Naive thymus-derived CD8-positive, alpha-beta T cell (primary cell): ENCODE measurements around the gene DNAJC11. TPM values are rescaled to one million over a fixed set of nuclear protein-coding genes. Genes with fewer than 3 reads are reported as not detected.

ENCODE experiments used
- ATAC-seq, 2 donors: fragments of 150-1000 bp; cut with Tn5 transposase in 1 of 2; sonication (Bioruptor Pico), chemical (Tn5 transposase) in 1 of 2; 1 replicate in 1 of 2; 2 replicates in 1 of 2; pipeline ENCODE4 v1.10.0; 2021; ENCODE audit warnings: mild to moderate bottlenecking in 2 of 2, moderate library complexity in 2 of 2
- POLR2A ChIA-PET: fragments of 350-600 bp; sonication (Branson Sonifier 250); formaldehyde crosslinking; loops from one replicate; lab custom pipeline; 2021; ENCODE audit warnings: antibody characterized with exemption; lab: Charles Lee
- DNase-seq, 10 donors: peaks; one replicate each; pipeline versions ENCODE4 v3.0.0 to v3.0.0-alpha.2; 2020 to 2022
- H3K27ac Mint-ChIP-seq, 10 donors: one replicate each; pipeline ENCODE4 v1.8.0; 2020 to 2022; ENCODE audit warnings: mild to moderate bottlenecking in 10 of 10, mixed read lengths in 10 of 10, moderate library complexity in 4 of 10, inconsistent platforms in 1 of 10
- H3K27me3 Mint-ChIP-seq, 5 donors: one replicate each; pipeline ENCODE4 v1.8.0; 2021 to 2022; ENCODE audit warnings: mixed read lengths in 5 of 5
- H3K36me3 Mint-ChIP-seq, 3 donors: one replicate each; pipeline ENCODE4 v1.8.0; 2020 to 2022; ENCODE audit warnings: mixed read lengths in 3 of 3, mild to moderate bottlenecking in 2 of 3, inconsistent platforms in 1 of 3
- H3K4me1 Mint-ChIP-seq, 4 donors: one replicate each; pipeline ENCODE4 v1.8.0; 2021 to 2022; ENCODE audit warnings: mixed read lengths in 4 of 4
- H3K4me3 Mint-ChIP-seq, 10 donors: one replicate each; pipeline ENCODE4 v1.8.0; 2020 to 2022; ENCODE audit warnings: mild to moderate bottlenecking in 10 of 10, mixed read lengths in 10 of 10, moderate library complexity in 6 of 10, inconsistent platforms in 1 of 10
- H3K9me3 Mint-ChIP-seq, 9 donors: one replicate each; pipeline ENCODE4 v1.8.0; 2020 to 2022; ENCODE audit warnings: mixed read lengths in 9 of 9, mild to moderate bottlenecking in 3 of 9, inconsistent platforms in 1 of 9, moderate library complexity in 1 of 9
- polyA plus RNA-seq, 3 donors: library from polyadenylated mRNA; unstranded; fragments of 300-500 nt; fragmentation: Illumina TruSeq; gene quantifications; one replicate each; pipeline ENCODE4 v1.2.3, GENCODE V29; 2021
- total RNA-seq, 8 experiments: library from RNA in 2 of 8; stranded (reverse) in 2 of 8; gene quantifications; one replicate each; pipeline ENCODE4 v1.2.3 and lab custom pipeline; 2021 to 2026

Gene DNAJC11
- total and polyA plus RNA-seq, 5 experiments from 2014 or later = 13.2 to 47.4 (median 22.5) TPM

GRCh38 chr1:6614019-6614928 lies 87.3 kb downstream of the DNAJC11 start:
- DNase-seq (peak; percentile 16 to 79 (median 46)), ATAC-seq (peak in 1 of 2 donors; percentile 5)
- Mint-ChIP-seq H3K27ac (no peak overlapping the region), H3K27me3 (no peaks in the 10 kb centered on the region), H3K36me3 (peaks cover 0 to 6% (median 0%) of the 10 kb centered on the region in 3 donors), H3K9me3 (no peaks in the 10 kb centered on the region), H3K4me1 (peaks cover 11 to 41% (median 24%) of the 10 kb centered on the region in 4 donors), H3K4me3 (peak overlapping the region; percentile 36 to 94 (median 88))
- POLR2A ChIA-PET = interaction anchor here (0.8 to 10.0 kb wide), 6 partner anchors 8 to 170 kb away, joined by 4 to 156 read pairs (median 5); partner anchors contain the start of genes KLHL21, NOL9, TAS1R1 and ZBTB48

- Mint-ChIP-seq H3K36me3 (no peaks in the 10 kb centered on the region), H3K27me3 (no peaks in the 10 kb centered on the region), H3K4me3 (peak within 1 kb of the TSS; percentile 85 to 96 (median 93)), H3K9me3 (no peaks in the 10 kb centered on the region), H3K4me1 (peaks cover 11 to 41% (median 24%) of the 10 kb centered on the region in 4 donors), H3K27ac (peak within 1 kb of the TSS; percentile 40 to 98 (median 91))
- peak; percentile 96 to 100 (median 99) for DNase-seq
- POLR2A ChIA-PET = interaction anchor here (0.8 to 10.0 kb wide), 6 partner anchors 8 to 171 kb away, joined by 4 to 156 read pairs (median 5); partner anchors contain the start of genes KLHL21, NOL9, TAS1R1 and ZBTB48
- peak; percentile 90 to 97 for ATAC-seq
These were observed 88.1 kb downstream of the DNAJC11 start, which contains the start of gene PHF13 for GRCh38 chr1:6613361-6614018. Gene PHF13 (plus strand): TSS chr1:6613731. CDS start chr1:6614067, 336 bp downstream.

- peak in 3 of 10 donors; percentile 15 to 28 (median 15) for DNase-seq
- H3K36me3 Mint-ChIP-seq = no peaks in the 10 kb centered on the region
- ATAC-seq = peak; percentile 34 to 51
- no peaks in the 10 kb centered on the region for H3K27me3 Mint-ChIP-seq
- peak overlapping the region; percentile 40 to 98 (median 90) for H3K27ac Mint-ChIP-seq
- no peaks in the 10 kb centered on the region for H3K9me3 Mint-ChIP-seq
- peaks cover 11 to 40% (median 24%) of the 10 kb centered on the region in 4 donors for H3K4me1 Mint-ChIP-seq
- POLR2A ChIA-PET = interaction anchor here (0.7 to 10.0 kb wide), 4 partner anchors 11 to 150 kb away, joined by 3 to 156 read pairs (median 4); partner anchors contain the start of genes KLHL21 and ZBTB48
- H3K4me3 Mint-ChIP-seq = peak overlapping the region; percentile 84 to 96 (median 93)
These were observed 88.8 kb downstream of the DNAJC11 start for GRCh38 chr1:6612641-6613360.

GRCh38 chr1:6603915-6604558 lies 97.6 kb downstream of the DNAJC11 start:
- H3K36me3 Mint-ChIP-seq = no peaks in the 10 kb centered on the region
- H3K27me3 Mint-ChIP-seq = no peaks in the 10 kb centered on the region
- POLR2A ChIA-PET = interaction anchor here (0.9 to 7.9 kb wide), 15 partner anchors 10 to 181 kb away, joined by 3 to 156 read pairs (median 10); partner anchors contain the start of genes CAMTA1, NOL9, PHF13 and PLEKHG5
- no peak for DNase-seq
- H3K4me1 Mint-ChIP-seq = peaks cover 13 to 34% (median 32%) of the 10 kb centered on the region in 4 donors
- no peak for ATAC-seq
- H3K27ac Mint-ChIP-seq = peak overlapping the region; percentile 94 to 99 (median 98)
- H3K4me3 Mint-ChIP-seq = peak overlapping the region; percentile 88 to 96 (median 89)
- H3K9me3 Mint-ChIP-seq = no peaks in the 10 kb centered on the region

GRCh38 chr1:6603238-6603914 lies 98.2 kb downstream of the DNAJC11 start:
- DNase-seq = peak in 9 of 10 donors; percentile 45 to 79 (median 73)
- Mint-ChIP-seq H3K27me3 (no peaks in the 10 kb centered on the region), H3K4me1 (peaks cover 13 to 39% (median 36%) of the 10 kb centered on the region in 4 donors), H3K9me3 (no peaks in the 10 kb centered on the region), H3K4me3 (peak overlapping the region; percentile 88 to 96 (median 89)), H3K27ac (peak overlapping the region; percentile 94 to 99 (median 98)), H3K36me3 (peaks cover 0 to 6% (median 2%) of the 10 kb centered on the region in 3 donors)
- POLR2A ChIA-PET = interaction anchor here (0.9 to 7.9 kb wide), 16 partner anchors 10 to 182 kb away, joined by 3 to 156 read pairs (median 8); partner anchors contain the start of genes CAMTA1, NOL9, PHF13 and PLEKHG5
- peak; percentile 47 to 57 for ATAC-seq

- Mint-ChIP-seq H3K27me3 (no peaks in the 10 kb centered on the region), H3K4me1 (peaks cover 13 to 43% (median 39%) of the 10 kb centered on the region in 4 donors), H3K36me3 (peaks cover 0 to 11% (median 4%) of the 10 kb centered on the region in 3 donors), H3K4me3 (peak within 1 kb of the TSS; percentile 96 to 99 (median 99)), H3K27ac (peak within 1 kb of the TSS; percentile 95 to 99 (median 98)), H3K9me3 (no peaks in the 10 kb centered on the region)
- ATAC-seq (peak; percentile 52 to 62), DNase-seq (peak; percentile 72 to 90 (median 81))
- POLR2A ChIA-PET = interaction anchor here (0.5 to 7.9 kb wide), 19 partner anchors 11 to 371 kb away, joined by 3 to 156 read pairs (median 7); partner anchors contain the start of genes CAMTA1, NOL9, PHF13 and PLEKHG5
These were observed 98.9 kb downstream of the DNAJC11 start, which contains the start of gene KLHL21 for GRCh38 chr1:6602669-6603237. Gene KLHL21 (minus strand): TSS chr1:6602869. CDS start chr1:6602817, 52 bp downstream.

- peak overlapping the region; percentile 96 to 99 (median 99) for H3K4me3 Mint-ChIP-seq
- peaks cover 13 to 48% (median 46%) of the 10 kb centered on the region in 4 donors for H3K4me1 Mint-ChIP-seq
- no peaks in the 10 kb centered on the region for H3K9me3 Mint-ChIP-seq
- peak overlapping the region in 9 of 10 donors; percentile 90 to 98 (median 97) for H3K27ac Mint-ChIP-seq
- POLR2A ChIA-PET = interaction anchor here (0.5 to 7.9 kb wide), 15 partner anchors 10 to 370 kb away, joined by 3 to 156 read pairs (median 9); partner anchors contain the start of genes CAMTA1, NOL9, PHF13 and PLEKHG5
- ATAC-seq = peak; percentile 35 to 48
- H3K27me3 Mint-ChIP-seq = no peaks in the 10 kb centered on the region
- DNase-seq = peak in 7 of 10 donors; percentile 13 to 66 (median 39)
- peaks cover 0 to 17% (median 4%) of the 10 kb centered on the region in 3 donors for H3K36me3 Mint-ChIP-seq
These were observed 99.5 kb downstream of the DNAJC11 start for GRCh38 chr1:6601923-6602668.

GRCh38 chr1:6601049-6601922 lies 100.3 kb downstream of the DNAJC11 start:
- Mint-ChIP-seq H3K4me3 (peak overlapping the region; percentile 96 to 99 (median 99)), H3K27ac (peak overlapping the region; percentile 91 to 98 (median 97))
- peak; percentile 25 to 31 for ATAC-seq

More at GRCh38 chr1:6601049-6601922, 100.3 kb downstream of the DNAJC11 start:
- no peaks in the 10 kb centered on the region for H3K27me3 Mint-ChIP-seq
- no peaks in the 10 kb centered on the region for H3K9me3 Mint-ChIP-seq
- DNase-seq = peak in 9 of 10 donors; percentile 41 to 80 (median 57)
- POLR2A ChIA-PET = interaction anchor here (0.6 to 7.9 kb wide), 12 partner anchors 9 to 141 kb away, joined by 3 to 156 read pairs (median 15); partner anchors contain the start of genes NOL9, PHF13, TAS1R1 and THAP3
- H3K4me1 Mint-ChIP-seq = peaks cover 14 to 56% (median 53%) of the 10 kb centered on the region in 4 donors
- H3K36me3 Mint-ChIP-seq = peaks cover 0 to 21% (median 4%) of the 10 kb centered on the region in 3 donors
